Measurements from ENCODE around the gene GPR55. TPM values are rescaled to one million over a fixed set of nuclear protein-coding genes. Genes with fewer than 3 reads are reported as not detected.
"Not testable (repeated sequence)": the region's sequence is repeated elsewhere in the genome, so short reads cannot be mapped to it uniquely, and the experiment has no call there.

Gene GPR55
- polyA plus RNA-seq (ENCODE audit: insufficient read length): 0.17 TPM
- long read RNA-seq, donor 1: 0 reads
- long read RNA-seq, donor 2: 0 reads
- long read RNA-seq, donor 3: 0 reads
- long read RNA-seq, donor 4: 0 reads
- long read RNA-seq, donor 5: 0 reads
- long read RNA-seq, donor 6: 0 reads
- long read RNA-seq, donor 7: 0 reads
- long read RNA-seq, donor 8: 0 reads

- no peak for DNase-seq
Measured at GRCh38 chr2:230924470-230925341, at the start of gene GPR55. TSS of gene GPR55 (minus strand) at chr2:230925242. CDS start at chr2:230910962, 14,280 bp downstream.

- no peak for DNase-seq
Measured at GRCh38 chr2:230974096-230974913, 49.3 kb upstream of the GPR55 start.

GRCh38 chr2:230972046-230972445 lies 47.0 kb upstream of the GPR55 start:
- DNase-seq: no peak

- DNase-seq: no peak
Measured at GRCh38 chr2:230969659-230970015, 44.6 kb upstream of the GPR55 start.

- no peak for DNase-seq
Measured at GRCh38 chr2:230968921-230969658, 44.0 kb upstream of the GPR55 start.

GRCh38 chr2:230968314-230968713 lies 43.3 kb upstream of the GPR55 start:
- not testable (repeated sequence) for DNase-seq

GRCh38 chr2:230967113-230967512 lies 42.1 kb upstream of the GPR55 start:
- no peak for DNase-seq

GRCh38 chr2:230964136-230964730 lies 39.2 kb upstream of the GPR55 start:
- no peak for DNase-seq

GRCh38 chr2:230961091-230961491 lies 36.0 kb upstream of the GPR55 start:
- DNase-seq: no peak

GRCh38 chr2:230960026-230960425 lies 35.0 kb upstream of the GPR55 start:
- DNase-seq: no peak

GRCh38 chr2:230958820-230959756 lies 34.0 kb upstream of the GPR55 start:
- no peak for DNase-seq

- no peak for DNase-seq
Measured at GRCh38 chr2:230957756-230958391, 32.8 kb upstream of the GPR55 start.

- no peak for DNase-seq
Measured at GRCh38 chr2:230956827-230957755, 32.0 kb upstream of the GPR55 start.

GRCh38 chr2:230955163-230955737 lies 30.2 kb upstream of the GPR55 start:
- DNase-seq: no peak

GRCh38 chr2:230954746-230955145 lies 29.7 kb upstream of the GPR55 start:
- DNase-seq: no peak

- DNase-seq: no peak
Measured at GRCh38 chr2:230953845-230954244, 28.8 kb upstream of the GPR55 start.

GRCh38 chr2:230952226-230952956 lies 27.3 kb upstream of the GPR55 start:
- no peak for DNase-seq

- DNase-seq: no peak
Measured at GRCh38 chr2:230951396-230951795, 26.4 kb upstream of the GPR55 start.

Data from left kidney (tissue), 8 donors.